IMR-90 (cell line): ENCODE results near the gene FRZB. TPM values are rescaled to one million over a fixed set of nuclear protein-coding genes. Genes with fewer than 3 reads are reported as not detected.

Experiments used
- ATAC-seq: fragments of 200-7000 bp; cut with Tn5 transposase; 2 replicates; pipeline ENCODE4 v1.9.1; 2020; ENCODE audit warnings: low read depth, mild to moderate bottlenecking, moderate library complexity
- BruUV-seq: library from RNA; stranded (reverse); fragments of 400-500 nt; replicated peaks from 2 replicates; lab custom pipeline; 2021; lab: Mats Ljungman, UMichigan
- CTCF ChIA-PET: fragments of 300-600 bp; formaldehyde crosslinking; extraction: SDS; loops from one replicate; lab custom pipeline; 2021; ENCODE audit warnings: antibody characterized with exemption; lab: Yijun Ruan, JAX
- POLR2A ChIA-PET: fragments of 300-600 bp; sonication (Branson Sonifier 250); formaldehyde crosslinking; loops from one replicate; lab custom pipeline; 2022; ENCODE audit warnings: antibody characterized with exemption; ENCODE audit not compliant: unreplicated experiment; lab: Charles Lee
- DNase-seq: peaks from one replicate; pipeline ENCODE4 v3.0.0; 2013
- H2AFZ ChIP-seq: replicated peaks from 2 replicates; pipeline ENCODE3; 2013; ENCODE audit warnings: low read length, mild to moderate bottlenecking; ENCODE audit not compliant: poor library complexity
- H2AK5ac ChIP-seq: 2 replicates; pipeline ENCODE4 v1.6.1; 2013; ENCODE audit warnings: low read depth, low read length, inconsistent platforms
- H2AK9ac ChIP-seq: replicated peaks from 2 replicates; pipeline ENCODE3; 2013; ENCODE audit warnings: mild to moderate bottlenecking, low read depth, low read length, moderate library complexity; ENCODE audit not compliant: poor library complexity
- H2BK120ac ChIP-seq: 2 replicates; pipeline ENCODE4 v1.6.1; 2013; ENCODE audit warnings: low read depth, low read length, inconsistent platforms
- H2BK15ac ChIP-seq: 3 replicates; pipeline ENCODE4 v1.6.1; 2013; ENCODE audit warnings: low read depth, low read length, inconsistent platforms
- H2BK20ac ChIP-seq: 2 replicates; pipeline ENCODE4 v1.6.1; 2013; ENCODE audit warnings: low read depth, mild to moderate bottlenecking, inconsistent platforms, low read length, moderate library complexity
- H2BK5ac ChIP-seq: 2 replicates; pipeline ENCODE4 v1.6.1; 2013; ENCODE audit warnings: mild to moderate bottlenecking, low read depth, low read length, inconsistent platforms; ENCODE audit not compliant: poor library complexity, severe bottlenecking
- H3K14ac ChIP-seq: replicated peaks from 2 replicates; pipeline ENCODE4 v1.6.1; 2013; ENCODE audit warnings: low read depth, low read length, inconsistent platforms
- H3K18ac ChIP-seq: 2 replicates; pipeline ENCODE4 v1.6.1; 2013; ENCODE audit warnings: low read depth, low read length, control low read depth
- H3K23ac ChIP-seq: 2 replicates; pipeline ENCODE4 v1.6.1; 2013; ENCODE audit warnings: low read depth, low read length, inconsistent platforms
- H3K27ac ChIP-seq: 2 replicates; pipeline ENCODE4 v1.5.1; 2013; ENCODE audit warnings: mild to moderate bottlenecking, control low read depth, low read length; ENCODE audit not compliant: insufficient read depth
- H3K27me3 ChIP-seq: 2 replicates; pipeline ENCODE4 v1.6.1; 2013; ENCODE audit warnings: low read length; ENCODE audit not compliant: control insufficient read depth, insufficient read depth
- H3K36me3 ChIP-seq: 2 replicates; pipeline ENCODE4 v1.6.1; 2013; ENCODE audit warnings: low read length, mixed read lengths; ENCODE audit not compliant: control insufficient read depth, insufficient read depth
- H3K4ac ChIP-seq: 2 replicates; pipeline ENCODE4 v1.6.1; 2013; ENCODE audit warnings: low read depth, low read length, inconsistent platforms
- H3K4me1 ChIP-seq: 2 replicates; pipeline ENCODE4 v1.6.1; 2013; ENCODE audit warnings: low read length, mixed read lengths; ENCODE audit not compliant: control insufficient read depth, insufficient read depth
- H3K4me2 ChIP-seq: 2 replicates; pipeline ENCODE4 v1.6.1; 2013; ENCODE audit warnings: low read depth, mild to moderate bottlenecking, control low read depth, low read length, moderate library complexity
- H3K4me3 ChIP-seq: 2 replicates; pipeline ENCODE4 v1.5.1; 2013; ENCODE audit warnings: low read depth, mild to moderate bottlenecking, control low read depth, low read length, moderate library complexity; ENCODE audit not compliant: insufficient read depth
- H3K56ac ChIP-seq: 2 replicates; pipeline ENCODE4 v1.6.1; 2013; ENCODE audit warnings: low read length, inconsistent platforms; ENCODE audit not compliant: insufficient read depth; ENCODE audit errors: extremely low read depth
- H3K79me1 ChIP-seq, 2 experiments: 2 replicates each; pipeline ENCODE4 v1.6.1; 2013; ENCODE audit warnings: low read length in 2 of 2, inconsistent platforms in 1 of 2, low read depth in 1 of 2
- H3K9ac ChIP-seq: 2 replicates; pipeline ENCODE4 v1.6.1; 2013; ENCODE audit warnings: low read depth, low read length, control low read depth
- H3K9me1 ChIP-seq: 2 replicates; pipeline ENCODE4 v1.6.1; 2013; ENCODE audit warnings: low read length, inconsistent platforms; ENCODE audit not compliant: insufficient read depth
- H3K9me3 ChIP-seq: 2 replicates; pipeline ENCODE4 v1.6.1; 2013; ENCODE audit warnings: low read length; ENCODE audit not compliant: control insufficient read depth, insufficient read depth
- H4K20me1 ChIP-seq: 2 replicates; pipeline ENCODE4 v1.6.1; 2013; ENCODE audit warnings: low read length, inconsistent platforms; ENCODE audit not compliant: insufficient read depth
- H4K5ac ChIP-seq: 2 replicates; pipeline ENCODE4 v1.6.1; 2013; ENCODE audit warnings: mild to moderate bottlenecking, low read depth, low read length, control low read depth
- H4K8ac ChIP-seq, 2 experiments: 2 replicates each; pipeline ENCODE4 v1.6.1; 2013; ENCODE audit warnings: low read depth in 2 of 2, low read length in 2 of 2, control low read depth in 1 of 2, inconsistent platforms in 1 of 2
- H4K91ac ChIP-seq: 2 replicates; pipeline ENCODE4 v1.6.1; 2013; ENCODE audit warnings: low read depth, low read length, inconsistent platforms; ENCODE audit not compliant: insufficient read depth
- CEBPB ChIP-seq: IDR thresholded peaks from 2 replicates; pipeline ENCODE4 v1.6.1; 2012; ENCODE audit warnings: low read depth, low read length, improper control_type of control experiment
- CHD1 ChIP-seq: IDR thresholded peaks from 2 replicates; pipeline ENCODE4 v1.6.1; 2012; ENCODE audit warnings: low read depth, low read length, improper control_type of control experiment
- MXI1 ChIP-seq: IDR thresholded peaks from 2 replicates; pipeline ENCODE4 v1.6.1; 2012; ENCODE audit warnings: low read depth, mild to moderate bottlenecking, low read length, moderate library complexity, borderline replicate concordance
- POLR2A ChIP-seq: IDR thresholded peaks from 2 replicates; pipeline ENCODE4 v1.6.1; 2012; ENCODE audit warnings: mild to moderate bottlenecking, low read depth, low read length
- RAD21 ChIP-seq: IDR thresholded peaks from 2 replicates; pipeline ENCODE4 v1.6.1; 2012; ENCODE audit warnings: low read length, improper control_type of control experiment
- SMC3 ChIP-seq: fragments of 150-350 bp; IDR thresholded peaks from 2 replicates; pipeline ENCODE4 v1.6.1; 2016; ENCODE audit warnings: low read depth, mild to moderate bottlenecking, antibody characterized with exemption, low read length, moderate library complexity
- WGBS, 2 experiments: methylation state at CpG; one replicate each; pipeline versions ENCODE4 v1.1.5 to v1.1.7; 2013; ENCODE audit warnings: missing lambda C conversion rate in 2 of 2; ENCODE audit not compliant: insufficient read length in 1 of 2; ENCODE audit errors: extremely low coverage in 2 of 2; 5-methylcytosine and 5-hydroxymethylcytosine counted together
- dilution Hi-C: fragments of 300-500 bp; cut with HindIII; formaldehyde crosslinking; loops from one replicate; pipeline ENCODE4 v1.14.3; 2018; ENCODE audit warnings: low sequenced_read_pairs; ENCODE audit not compliant: unreplicated experiment
- in situ Hi-C: fragments of 300-500 bp; cut with MboI; formaldehyde crosslinking; loops from 3 replicates; pipeline ENCODE4 v1.14.3; 2019; ENCODE audit warnings: low sequenced_read_pairs, inconsistent platforms, mixed read lengths
- intact Hi-C: fragments of 100-400 bp; cut with micrococcal nuclease; formaldehyde crosslinking; loops from 2 replicates; pipeline ENCODE4 v1.10.0; 2022
- polyA plus RNA-seq, 3 experiments: library from polyadenylated mRNA; depleted of rRNA; stranded (reverse); fragments of >200 nt; gene quantifications; 2 replicates each; pipeline ENCODE4 v1.2.3, GENCODE V29; 2012; ENCODE audit warnings: low replicate concordance in 1 of 3
- total RNA-seq: library from RNA; depleted of rRNA; stranded (reverse); fragments of >200 nt; gene quantifications from 2 replicates; pipeline ENCODE4 v1.2.3, GENCODE V29; 2012
- TF ChIP-seq, protein P1 (sequence below): fragments of 150-350 bp; IDR thresholded peaks from 2 replicates; pipeline ENCODE4 v1.6.1; 2017; ENCODE audit warnings: mild to moderate bottlenecking, antibody characterized with exemption, low read length, low read depth
- TF ChIP-seq, protein P2 (sequence below): fragments of 150-350 bp; IDR thresholded peaks from 2 replicates; pipeline ENCODE4 v1.6.1; 2016; ENCODE audit warnings: low read depth, mild to moderate bottlenecking, low read length, moderate library complexity, borderline replicate concordance
- TF ChIP-seq, protein P3 (sequence below): conservative IDR thresholded peaks from 2 replicates; pipeline ENCODE4 v1.5.1; 2012; ENCODE audit warnings: mild to moderate bottlenecking, low read depth, low read length, improper control_type of control experiment

Gene FRZB
- total and polyA plus RNA-seq, 2 of the 4 experiments (the other 2 are of a cell fraction) = 0.18 to 1.2 TPM

DNA sequence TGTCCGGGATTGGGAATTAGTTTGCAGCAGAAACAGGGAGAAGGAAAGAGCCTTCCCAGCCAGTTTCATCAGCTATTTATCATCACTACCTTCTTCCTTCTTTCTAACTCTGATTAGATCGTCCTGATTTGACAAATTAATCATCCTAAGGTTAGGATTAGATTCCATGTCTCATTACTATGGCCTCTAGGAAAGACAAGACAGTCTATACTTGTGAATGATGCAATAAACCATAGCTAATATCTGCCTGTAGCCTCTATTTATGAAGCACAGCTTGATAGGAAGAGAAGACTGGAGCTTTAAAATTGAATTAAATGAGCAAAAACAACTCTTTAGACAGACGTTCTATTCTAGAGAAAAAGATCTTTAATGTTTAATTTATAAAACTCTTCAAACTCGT, 25.2 kb upstream of the FRZB start:
- TF ChIP-seq SMC3 = no peak
- peak; percentile 49; the same call in 1 of the 2 replicates for TF ChIP-seq CEBPB
- TF ChIP-seq, protein P1, sequence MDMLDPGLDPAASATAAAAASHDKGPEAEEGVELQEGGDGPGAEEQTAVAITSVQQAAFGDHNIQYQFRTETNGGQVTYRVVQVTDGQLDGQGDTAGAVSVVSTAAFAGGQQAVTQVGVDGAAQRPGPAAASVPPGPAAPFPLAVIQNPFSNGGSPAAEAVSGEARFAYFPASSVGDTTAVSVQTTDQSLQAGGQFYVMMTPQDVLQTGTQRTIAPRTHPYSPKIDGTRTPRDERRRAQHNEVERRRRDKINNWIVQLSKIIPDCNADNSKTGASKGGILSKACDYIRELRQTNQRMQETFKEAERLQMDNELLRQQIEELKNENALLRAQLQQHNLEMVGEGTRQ = no peak
- TF ChIP-seq, protein P2, sequence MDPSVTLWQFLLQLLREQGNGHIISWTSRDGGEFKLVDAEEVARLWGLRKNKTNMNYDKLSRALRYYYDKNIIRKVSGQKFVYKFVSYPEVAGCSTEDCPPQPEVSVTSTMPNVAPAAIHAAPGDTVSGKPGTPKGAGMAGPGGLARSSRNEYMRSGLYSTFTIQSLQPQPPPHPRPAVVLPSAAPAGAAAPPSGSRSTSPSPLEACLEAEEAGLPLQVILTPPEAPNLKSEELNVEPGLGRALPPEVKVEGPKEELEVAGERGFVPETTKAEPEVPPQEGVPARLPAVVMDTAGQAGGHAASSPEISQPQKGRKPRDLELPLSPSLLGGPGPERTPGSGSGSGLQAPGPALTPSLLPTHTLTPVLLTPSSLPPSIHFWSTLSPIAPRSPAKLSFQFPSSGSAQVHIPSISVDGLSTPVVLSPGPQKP = no peak
- TF ChIP-seq, protein P3, sequence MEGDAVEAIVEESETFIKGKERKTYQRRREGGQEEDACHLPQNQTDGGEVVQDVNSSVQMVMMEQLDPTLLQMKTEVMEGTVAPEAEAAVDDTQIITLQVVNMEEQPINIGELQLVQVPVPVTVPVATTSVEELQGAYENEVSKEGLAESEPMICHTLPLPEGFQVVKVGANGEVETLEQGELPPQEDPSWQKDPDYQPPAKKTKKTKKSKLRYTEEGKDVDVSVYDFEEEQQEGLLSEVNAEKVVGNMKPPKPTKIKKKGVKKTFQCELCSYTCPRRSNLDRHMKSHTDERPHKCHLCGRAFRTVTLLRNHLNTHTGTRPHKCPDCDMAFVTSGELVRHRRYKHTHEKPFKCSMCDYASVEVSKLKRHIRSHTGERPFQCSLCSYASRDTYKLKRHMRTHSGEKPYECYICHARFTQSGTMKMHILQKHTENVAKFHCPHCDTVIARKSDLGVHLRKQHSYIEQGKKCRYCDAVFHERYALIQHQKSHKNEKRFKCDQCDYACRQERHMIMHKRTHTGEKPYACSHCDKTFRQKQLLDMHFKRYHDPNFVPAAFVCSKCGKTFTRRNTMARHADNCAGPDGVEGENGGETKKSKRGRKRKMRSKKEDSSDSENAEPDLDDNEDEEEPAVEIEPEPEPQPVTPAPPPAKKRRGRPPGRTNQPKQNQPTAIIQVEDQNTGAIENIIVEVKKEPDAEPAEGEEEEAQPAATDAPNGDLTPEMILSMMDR = no peak
- no peak for TF ChIP-seq POLR2A
- TF ChIP-seq MXI1 = no peak
- no peak for TF ChIP-seq CHD1
- no peak for TF ChIP-seq RAD21
- ATAC-seq = no peak
- H3K27me3 ChIP-seq = no peaks in the 10 kb centered on the region
- H4K8ac ChIP-seq = no peak overlapping the region
- H4K91ac ChIP-seq = no peak overlapping the region
- H2AFZ ChIP-seq = no peak overlapping the region
- no peak overlapping the region for H3K18ac ChIP-seq
- no peak overlapping the region for H2AK9ac ChIP-seq
- H3K56ac ChIP-seq = no peak overlapping the region
- no peaks in the 10 kb centered on the region for H3K79me1 ChIP-seq
- H2AK5ac ChIP-seq = no peak overlapping the region
- H3K27ac ChIP-seq = no peak overlapping the region
- DNase-seq = no peak
- no peak overlapping the region for H3K4ac ChIP-seq
- H3K14ac ChIP-seq = no peak overlapping the region
- CTCF ChIA-PET = interaction anchor here (0.8 to 1.5 kb wide), 2 partner anchors 9 to 13 kb away, joined by 3 read pairs; no protein-coding TSS in a partner anchor
- peaks cover 2% of the 10 kb centered on the region for H3K4me1 ChIP-seq
- H3K9ac ChIP-seq = no peak overlapping the region
- H2BK5ac ChIP-seq = no peak overlapping the region
- in situ Hi-C loops (no loop called here), intact Hi-C loops (no loop called here), dilution Hi-C loops (no loop called here)
- H3K9me3 ChIP-seq = no peaks in the 10 kb centered on the region
- no peaks in the 10 kb centered on the region for H3K9me1 ChIP-seq
- no TSS peak for BruUV-seq
- no peaks in the 10 kb centered on the region for H4K20me1 ChIP-seq
- H3K4me3 ChIP-seq = no peak overlapping the region
- no peak overlapping the region for H2BK20ac ChIP-seq
- no peak overlapping the region for H2BK120ac ChIP-seq
- WGBS, 2 experiments = no CpG with 5 or more reads among the region's 4 CpGs
- H3K23ac ChIP-seq = no peak overlapping the region
- no peak overlapping the region for H4K5ac ChIP-seq
- no peaks in the 10 kb centered on the region for H3K36me3 ChIP-seq
- H3K4me2 ChIP-seq = no peak overlapping the region
- no peak overlapping the region for H2BK15ac ChIP-seq
- POLR2A ChIA-PET = no interaction called here
